ENCODE results near the gene BSDC1. TPM values are rescaled to one million over a fixed set of nuclear protein-coding genes. Genes with fewer than 3 reads are reported as not detected.

Gene BSDC1
- total and polyA plus RNA-seq, 2 donors (not counting 1 experiment from before 2014, with no cell fraction given): 42.4 to 55.5 TPM

- no peak overlapping the region for H3K27ac ChIP-seq (ENCODE audit: insufficient read depth, low read length)
- peaks cover 10% of the 10 kb centered on the region for H3K4me1 ChIP-seq (ENCODE audit: control insufficient read depth, extremely low read depth, insufficient read depth, low read length)
- TF ChIP-seq, protein P1, sequence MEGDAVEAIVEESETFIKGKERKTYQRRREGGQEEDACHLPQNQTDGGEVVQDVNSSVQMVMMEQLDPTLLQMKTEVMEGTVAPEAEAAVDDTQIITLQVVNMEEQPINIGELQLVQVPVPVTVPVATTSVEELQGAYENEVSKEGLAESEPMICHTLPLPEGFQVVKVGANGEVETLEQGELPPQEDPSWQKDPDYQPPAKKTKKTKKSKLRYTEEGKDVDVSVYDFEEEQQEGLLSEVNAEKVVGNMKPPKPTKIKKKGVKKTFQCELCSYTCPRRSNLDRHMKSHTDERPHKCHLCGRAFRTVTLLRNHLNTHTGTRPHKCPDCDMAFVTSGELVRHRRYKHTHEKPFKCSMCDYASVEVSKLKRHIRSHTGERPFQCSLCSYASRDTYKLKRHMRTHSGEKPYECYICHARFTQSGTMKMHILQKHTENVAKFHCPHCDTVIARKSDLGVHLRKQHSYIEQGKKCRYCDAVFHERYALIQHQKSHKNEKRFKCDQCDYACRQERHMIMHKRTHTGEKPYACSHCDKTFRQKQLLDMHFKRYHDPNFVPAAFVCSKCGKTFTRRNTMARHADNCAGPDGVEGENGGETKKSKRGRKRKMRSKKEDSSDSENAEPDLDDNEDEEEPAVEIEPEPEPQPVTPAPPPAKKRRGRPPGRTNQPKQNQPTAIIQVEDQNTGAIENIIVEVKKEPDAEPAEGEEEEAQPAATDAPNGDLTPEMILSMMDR (conservative IDR thresholded peaks at IDR 0.05 in 1 of 2, IDR thresholded peaks at IDR 0.05 in 1 of 2; ENCODE audit: low read depth in 1 of 2, low read length in 2 of 2): no peak
- TF ChIP-seq EZH2 (IDR thresholded peaks at IDR 0.05; ENCODE audit: low read length, missing control alignments): no peak
- DNase-seq (ENCODE audit: low read depth in 2 of 2): no peak
- H3K79me2 ChIP-seq (ENCODE audit: control insufficient read depth, insufficient read depth, low read length): peaks cover 20% of the 10 kb centered on the region
- H3K4me2 ChIP-seq (ENCODE audit: extremely low read depth, insufficient read depth, low read length): no peak overlapping the region
- no peak overlapping the region for H2AFZ ChIP-seq (ENCODE audit: low read length)
- no peaks in the 10 kb centered on the region for H3K9me3 ChIP-seq (ENCODE audit: control insufficient read depth, insufficient read depth, low read depth, low read length)
- H3K4me3 ChIP-seq (replicated peaks in 1 of 4; ENCODE audit: control extremely low read depth in 1 of 4, insufficient read depth in 1 of 4, low read depth in 3 of 4, low read length in 4 of 4): no peak overlapping the region
- peaks cover 1% of the 10 kb centered on the region for H3K36me3 ChIP-seq (ENCODE audit: control insufficient read depth, insufficient read depth, low read length)
- H3K27me3 ChIP-seq (ENCODE audit: control insufficient read depth, insufficient read depth, low read length): no peaks in the 10 kb centered on the region
- H3K9ac ChIP-seq (ENCODE audit: insufficient read depth, low read length): no peak overlapping the region
- no peaks in the 10 kb centered on the region for H4K20me1 ChIP-seq (ENCODE audit: control insufficient read depth, extremely low read depth, insufficient read depth, low read length)
Observed at GRCh38 chr1:32392325-32392724, 1.9 kb downstream of the BSDC1 start.

DNA sequence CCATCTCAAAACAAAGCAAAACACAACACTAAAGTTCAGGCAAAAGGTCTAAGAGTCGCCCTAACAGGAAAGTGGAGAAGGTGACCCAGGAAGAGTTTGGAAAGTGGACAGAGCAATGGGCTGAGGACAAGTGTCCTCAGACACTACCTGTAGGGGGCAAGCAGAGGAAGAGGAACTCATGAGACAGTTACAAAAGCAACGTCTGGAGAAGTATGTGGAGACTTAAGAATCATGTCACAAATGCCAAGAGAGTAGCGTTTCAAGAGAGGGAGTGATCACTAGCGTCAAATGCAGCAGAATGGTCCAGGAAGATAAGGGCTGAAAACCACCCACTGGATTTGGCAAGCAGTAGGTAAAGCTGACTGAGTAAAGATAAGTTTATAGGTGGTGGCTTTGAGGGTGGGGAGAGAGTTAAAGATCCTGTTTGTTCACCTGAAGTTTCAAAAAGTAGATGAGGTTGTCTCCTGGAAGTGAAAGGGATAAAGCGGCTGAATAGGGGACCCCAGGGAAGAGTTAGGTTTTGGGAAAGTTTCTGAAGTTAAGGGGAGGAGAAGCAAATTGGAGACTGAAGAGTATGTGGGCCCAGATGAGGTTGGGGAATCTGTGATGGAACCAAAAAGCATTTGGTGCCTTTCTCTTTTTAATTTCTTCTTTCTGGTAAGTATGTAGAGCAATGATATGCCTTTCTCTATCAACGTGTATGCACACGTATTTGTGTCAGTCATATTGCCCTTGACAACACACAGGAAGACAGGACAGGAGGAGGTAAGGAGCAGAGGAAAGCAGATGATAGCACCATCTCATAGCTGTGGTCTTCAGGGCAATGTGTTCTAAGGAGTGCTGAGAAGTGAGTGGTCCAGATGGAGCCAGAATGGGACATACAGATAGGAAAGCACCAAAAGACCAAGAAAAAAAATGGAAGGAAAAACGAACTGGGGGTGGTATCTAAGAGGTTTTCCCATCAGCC is 3.1 kb downstream of the BSDC1 start:
- peaks cover 1% of the 10 kb centered on the region for H3K36me3 ChIP-seq (ENCODE audit: control insufficient read depth, insufficient read depth, low read length)
- no peak for DNase-seq (ENCODE audit: low read depth in 2 of 2)
- peaks cover 20% of the 10 kb centered on the region for H3K79me2 ChIP-seq (ENCODE audit: control insufficient read depth, insufficient read depth, low read length)
- H3K4me2 ChIP-seq (ENCODE audit: extremely low read depth, insufficient read depth, low read length): no peak overlapping the region
- no peaks in the 10 kb centered on the region for H4K20me1 ChIP-seq (ENCODE audit: control insufficient read depth, extremely low read depth, insufficient read depth, low read length)
- no peaks in the 10 kb centered on the region for H3K27me3 ChIP-seq (ENCODE audit: control insufficient read depth, insufficient read depth, low read length)
- no peak overlapping the region for H3K27ac ChIP-seq (ENCODE audit: insufficient read depth, low read length)
- no peak overlapping the region for H3K4me3 ChIP-seq (replicated peaks in 1 of 4; ENCODE audit: control extremely low read depth in 1 of 4, insufficient read depth in 1 of 4, low read depth in 3 of 4, low read length in 4 of 4)
- H3K9me3 ChIP-seq (ENCODE audit: control insufficient read depth, insufficient read depth, low read depth, low read length): no peaks in the 10 kb centered on the region
- peaks cover 10% of the 10 kb centered on the region for H3K4me1 ChIP-seq (ENCODE audit: control insufficient read depth, extremely low read depth, insufficient read depth, low read length)
- no peak overlapping the region for H3K9ac ChIP-seq (ENCODE audit: insufficient read depth, low read length)
- no peak overlapping the region for H2AFZ ChIP-seq (ENCODE audit: low read length)
- no peak for TF ChIP-seq EZH2 (IDR thresholded peaks at IDR 0.05; ENCODE audit: low read length, missing control alignments)
- TF ChIP-seq, protein P1 (conservative IDR thresholded peaks at IDR 0.05 in 1 of 2, IDR thresholded peaks at IDR 0.05 in 1 of 2; ENCODE audit: low read depth in 1 of 2, low read length in 2 of 2): no peak

DNA sequence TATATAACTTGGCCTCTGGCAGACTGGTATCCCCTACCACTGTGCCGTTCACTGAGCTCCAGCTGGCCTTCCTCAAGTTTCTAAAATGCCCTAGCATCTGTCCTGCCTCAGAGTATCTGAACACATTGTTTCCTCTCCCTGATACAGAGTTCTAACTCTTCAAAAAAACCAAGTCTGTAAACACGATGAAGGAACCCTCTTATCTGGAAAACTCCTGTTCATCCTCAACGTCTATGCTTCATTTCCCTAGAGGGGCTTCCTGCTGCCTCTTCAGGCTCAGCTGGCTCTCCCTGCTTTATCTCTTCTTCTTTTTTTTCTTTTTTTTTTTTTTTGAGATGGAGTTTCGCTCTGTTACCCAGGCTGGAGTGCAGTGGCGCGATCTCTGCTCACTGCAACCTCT is 5.6 kb downstream of the BSDC1 start:
- DNase-seq (ENCODE audit: low read depth in 2 of 2): no peak

More for the DNA sequence above, 5.6 kb downstream of the BSDC1 start:
- H3K27me3 ChIP-seq (ENCODE audit: control insufficient read depth, insufficient read depth, low read length): no peaks in the 10 kb centered on the region
- no peak overlapping the region for H3K9ac ChIP-seq (ENCODE audit: insufficient read depth, low read length)
- peaks cover 9% of the 10 kb centered on the region for H3K4me1 ChIP-seq (ENCODE audit: control insufficient read depth, extremely low read depth, insufficient read depth, low read length)
- TF ChIP-seq, protein P1 (conservative IDR thresholded peaks at IDR 0.05 in 1 of 2, IDR thresholded peaks at IDR 0.05 in 1 of 2; ENCODE audit: low read depth in 1 of 2, low read length in 2 of 2): no peak
- TF ChIP-seq EZH2 (IDR thresholded peaks at IDR 0.05; ENCODE audit: low read length, missing control alignments): no peak
- no peak overlapping the region for H3K27ac ChIP-seq (ENCODE audit: insufficient read depth, low read length)
- H3K9me3 ChIP-seq (ENCODE audit: control insufficient read depth, insufficient read depth, low read depth, low read length): no peaks in the 10 kb centered on the region
- H3K4me3 ChIP-seq (replicated peaks in 1 of 4; ENCODE audit: control extremely low read depth in 1 of 4, insufficient read depth in 1 of 4, low read depth in 3 of 4, low read length in 4 of 4): no peak overlapping the region
- H4K20me1 ChIP-seq (ENCODE audit: control insufficient read depth, extremely low read depth, insufficient read depth, low read length): no peaks in the 10 kb centered on the region
- no peak overlapping the region for H2AFZ ChIP-seq (ENCODE audit: low read length)
- peaks cover 5% of the 10 kb centered on the region for H3K36me3 ChIP-seq (ENCODE audit: control insufficient read depth, insufficient read depth, low read length)
- peaks cover 16% of the 10 kb centered on the region for H3K79me2 ChIP-seq (ENCODE audit: control insufficient read depth, insufficient read depth, low read length)
- no peak overlapping the region for H3K4me2 ChIP-seq (ENCODE audit: extremely low read depth, insufficient read depth, low read length)

All from fibroblast of lung (primary cell).